Measurements from ENCODE around the gene SPATA31C1.
"Not testable (repeated sequence)": the region's sequence is repeated elsewhere in the genome, so short reads cannot be mapped to it uniquely, and the experiment has no call there.

SPATA31C1 gene

DNA sequence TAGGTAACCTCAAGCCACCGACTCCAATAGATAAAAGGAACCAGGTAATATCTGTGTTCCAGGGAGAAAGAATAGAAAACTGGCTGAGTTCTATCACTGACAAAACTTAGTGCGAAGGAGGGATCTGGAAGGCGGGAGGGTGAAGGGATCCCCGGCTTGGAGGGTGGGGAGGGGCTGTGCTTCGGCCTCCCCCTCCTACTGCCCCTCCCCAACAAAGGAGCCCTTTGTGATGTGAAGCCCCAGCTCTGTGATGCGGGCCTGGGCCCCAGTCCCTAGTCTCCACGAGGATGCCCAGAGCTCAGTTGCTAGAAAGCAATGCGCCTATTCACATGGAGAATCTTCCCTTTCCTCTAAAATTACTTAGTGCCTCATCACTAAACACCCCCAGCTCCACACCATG is at the start of gene SPATA31C1:
Gene SPATA31C1 (plus strand): TSS at position 301 of the 400 bp plus-strand sequence.
- not testable (repeated sequence) for DNase-seq (ENCODE audit: low read depth in 2 of 2)

DNA sequence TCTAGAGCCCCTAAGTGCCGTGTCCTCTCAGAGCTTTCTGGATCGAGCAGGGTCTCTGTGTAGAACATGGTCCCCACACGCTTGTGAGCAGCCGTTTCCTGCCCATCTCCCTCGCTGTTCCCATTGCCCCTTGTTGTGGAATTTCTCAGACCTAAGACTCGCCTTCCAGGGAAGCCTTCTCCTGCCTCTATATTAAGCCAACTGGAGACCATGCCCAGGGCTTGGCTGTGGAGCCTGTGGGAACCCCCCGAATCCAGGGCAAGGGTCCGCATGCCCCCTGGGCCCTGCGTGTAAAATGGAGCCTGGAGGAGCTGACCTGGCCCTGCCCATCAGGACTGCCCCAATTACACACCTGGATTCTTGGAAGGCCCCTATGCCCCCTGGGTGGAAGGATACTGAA is 49.6 kb upstream of the SPATA31C1 start:
- no peak for DNase-seq (ENCODE audit: low read depth in 2 of 2)

- no peak for DNase-seq (ENCODE audit: low read depth in 2 of 2)
These were observed 49.1 kb upstream of the SPATA31C1 start for GRCh38 chr9:87868635-87869034.

DNA sequence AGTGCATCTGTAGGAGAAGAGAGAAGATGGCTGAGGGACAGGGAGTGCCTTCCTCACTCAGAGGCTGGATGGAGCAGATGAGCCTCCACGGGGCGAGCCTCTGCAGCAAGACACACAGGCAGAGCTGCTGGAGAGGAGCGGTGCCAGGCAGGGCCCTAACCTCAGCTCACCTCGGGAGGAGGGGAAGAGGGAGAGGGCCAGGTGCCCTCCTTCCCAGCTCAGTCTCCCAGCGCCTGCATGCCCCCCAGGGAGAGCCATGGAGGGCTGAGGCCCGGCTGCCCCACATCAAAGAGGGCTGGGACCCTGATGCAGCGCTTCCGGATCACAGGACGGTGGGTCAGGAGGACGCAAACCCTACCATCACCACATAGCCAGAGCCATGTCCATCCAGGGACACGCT is 48.7 kb upstream of the SPATA31C1 start:
- DNase-seq (ENCODE audit: low read depth in 2 of 2): no peak

GRCh38 chr9:87871425-87872078 is 46.2 kb upstream of the SPATA31C1 start:
- DNase-seq (ENCODE audit: low read depth in 2 of 2): no peak

GRCh38 chr9:87872079-87872624 is 45.6 kb upstream of the SPATA31C1 start:
- DNase-seq (ENCODE audit: low read depth in 2 of 2): no peak

DNA sequence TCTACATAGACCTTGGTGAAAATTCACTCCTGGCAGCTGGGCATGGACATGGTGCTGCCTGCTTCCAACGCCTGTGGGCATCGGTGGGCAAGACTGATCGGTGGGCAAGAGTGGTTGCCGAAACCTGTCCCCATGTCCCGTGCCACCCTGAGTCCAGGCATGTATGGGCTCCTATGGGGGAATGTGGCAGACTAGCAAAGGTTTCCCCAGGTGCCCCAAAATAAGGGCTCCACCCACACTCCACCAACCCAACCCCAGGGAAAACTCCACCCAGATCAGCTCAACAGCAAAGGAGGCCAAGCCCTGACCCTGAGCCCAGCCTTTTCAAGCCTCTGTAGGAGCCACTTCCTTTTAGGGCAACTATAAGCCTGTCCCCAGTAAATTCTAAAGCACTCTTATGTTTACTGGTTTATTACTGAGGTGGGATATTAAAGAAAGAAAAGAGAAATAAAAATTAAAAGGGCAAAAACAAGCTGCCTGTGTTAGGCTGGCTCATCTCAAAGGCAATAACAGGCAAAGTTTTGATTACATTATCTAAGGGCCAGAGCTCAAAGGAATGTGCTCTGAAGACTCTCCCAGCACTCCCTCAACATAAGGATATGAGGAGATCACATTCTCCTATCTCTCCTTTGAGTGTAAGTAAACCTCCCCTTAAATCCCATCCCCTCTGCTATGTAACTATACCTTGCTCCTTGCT is 44.0 kb upstream of the SPATA31C1 start:
- DNase-seq (ENCODE audit: low read depth in 2 of 2): no peak

DNA sequence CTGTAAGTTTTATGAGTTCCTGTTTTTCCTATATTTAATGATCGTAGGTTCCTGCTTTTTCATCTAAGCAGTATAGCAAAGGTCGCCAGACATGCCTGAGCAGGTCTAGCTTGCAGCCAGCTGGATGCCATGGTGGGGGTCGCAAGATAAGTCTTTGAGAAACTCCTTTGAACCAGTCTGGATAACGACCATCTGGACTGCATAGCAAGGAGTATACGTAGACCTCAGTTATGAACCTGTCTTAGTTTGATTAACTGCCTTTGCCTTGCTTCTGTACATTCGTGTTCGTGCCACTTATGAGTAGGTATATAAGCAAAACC is 43.5 kb upstream of the SPATA31C1 start:
- no peak for DNase-seq (ENCODE audit: low read depth in 2 of 2)

DNA sequence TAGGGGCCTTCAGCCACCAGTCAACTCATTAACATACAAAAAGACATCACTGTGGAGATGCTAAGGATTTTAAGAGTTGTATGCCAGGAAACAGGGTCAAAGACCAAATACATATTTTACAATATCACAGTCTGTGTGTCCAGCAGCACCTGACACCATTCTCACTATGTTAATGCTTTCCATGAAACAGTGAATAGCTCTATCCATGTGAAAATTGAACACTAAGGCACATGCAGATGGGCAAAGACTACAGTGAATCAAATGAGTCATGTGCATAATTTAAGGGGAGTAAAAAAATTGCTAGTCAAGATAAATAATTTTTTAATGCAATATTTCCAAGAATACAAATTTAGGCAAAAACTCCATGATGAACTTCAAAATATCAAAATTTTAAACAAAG is 42.7 kb upstream of the SPATA31C1 start:
- DNase-seq (ENCODE audit: low read depth in 2 of 2): no peak

DNA sequence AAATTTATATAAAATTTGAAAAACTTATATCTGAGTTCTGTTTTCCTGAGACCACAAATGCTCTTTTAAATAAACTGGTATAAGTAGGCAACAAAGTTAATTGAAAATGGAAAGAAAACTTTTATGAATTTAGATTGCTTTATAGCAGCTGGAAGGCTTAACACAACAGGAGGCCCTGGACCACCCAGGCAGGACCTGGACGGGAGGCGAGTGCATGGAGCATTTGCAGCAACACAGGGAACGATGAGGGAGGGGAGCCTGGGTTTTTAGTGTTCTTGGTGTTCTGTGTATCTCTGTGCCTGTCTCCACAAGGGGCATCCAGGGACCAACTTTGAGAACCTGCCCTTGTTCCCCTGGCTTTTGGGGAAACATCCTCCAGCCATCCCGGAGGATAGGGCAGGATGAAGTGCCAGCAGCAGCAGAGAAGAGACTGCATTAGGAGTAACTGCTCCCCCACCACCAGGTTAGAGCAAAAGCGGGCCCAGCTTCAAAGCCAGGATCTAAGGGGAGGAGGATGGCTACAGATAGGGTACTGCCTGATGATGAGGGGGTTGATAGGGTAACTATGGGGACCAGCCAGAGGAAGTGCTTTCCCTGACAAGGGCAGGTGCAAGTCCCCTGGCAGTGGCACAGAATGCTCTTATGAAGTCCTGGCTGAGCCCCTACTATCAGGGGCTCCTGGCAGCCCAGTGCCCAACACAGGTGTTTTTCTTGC is 41.8 kb upstream of the SPATA31C1 start:
- DNase-seq (ENCODE audit: low read depth in 2 of 2): no peak

GRCh38 chr9:87876708-87877107 is 41.1 kb upstream of the SPATA31C1 start:
- DNase-seq (ENCODE audit: low read depth in 2 of 2): no peak

DNA sequence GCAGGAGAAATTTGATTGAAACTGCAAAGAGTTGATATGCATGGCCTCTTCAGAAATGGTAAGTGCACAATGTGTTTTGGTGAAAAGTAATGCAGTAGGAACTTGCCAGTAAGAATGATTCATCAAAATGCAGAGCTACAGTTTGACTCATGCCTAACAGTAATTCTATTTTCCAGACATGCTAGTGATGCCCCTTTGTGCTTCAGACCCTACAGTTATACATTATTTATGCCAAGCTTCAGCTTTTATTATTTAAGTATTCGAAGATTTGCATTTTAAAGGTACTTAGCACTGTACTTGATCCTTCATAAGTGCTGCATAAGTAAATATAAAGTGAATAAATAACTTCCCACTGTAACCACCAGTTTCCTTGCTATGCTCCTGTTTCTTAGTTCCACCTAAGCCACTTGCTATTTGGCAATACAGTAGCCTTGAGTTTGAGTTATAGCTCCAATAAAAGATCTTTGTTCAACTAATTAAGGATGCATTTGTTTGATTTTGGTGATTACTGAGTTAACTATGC is 38.7 kb upstream of the SPATA31C1 start:
- DNase-seq (ENCODE audit: low read depth in 2 of 2): no peak

- DNase-seq (ENCODE audit: low read depth in 2 of 2): no peak
These were observed 37.6 kb upstream of the SPATA31C1 start for GRCh38 chr9:87880116-87880515.

GRCh38 chr9:87880683-87881082 is 37.1 kb upstream of the SPATA31C1 start:
- no peak for DNase-seq (ENCODE audit: low read depth in 2 of 2)

DNA sequence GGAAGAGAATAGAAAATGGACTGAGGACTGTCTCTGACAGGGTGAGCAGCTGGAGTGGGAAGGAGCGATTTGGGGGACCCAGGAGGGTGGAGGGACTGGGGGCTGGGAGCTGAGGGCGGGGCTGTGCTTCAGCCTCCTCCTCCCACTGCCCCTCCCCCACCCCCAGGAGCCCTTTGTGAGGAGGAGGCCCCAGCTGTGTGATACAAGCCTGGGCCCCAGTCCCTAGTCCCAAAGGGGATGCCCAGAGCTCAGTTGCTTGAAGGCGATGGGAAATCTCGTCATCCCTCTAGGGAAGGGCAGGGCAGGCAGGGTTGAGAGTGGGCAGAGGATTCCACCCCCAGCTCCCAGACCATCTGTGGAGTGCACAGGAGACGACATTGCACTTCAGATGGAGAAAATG is 35.1 kb upstream of the SPATA31C1 start, which contains the start of gene SPATA31E1:
Gene SPATA31E1 (plus strand): TSS at position 251 of the 400 bp plus-strand sequence. CDS start 15 bp downstream, at position 266.
- no peak for DNase-seq (ENCODE audit: low read depth in 2 of 2)

GRCh38 chr9:87883274-87883673 is 34.5 kb upstream of the SPATA31C1 start:
- DNase-seq (ENCODE audit: low read depth in 2 of 2): no peak

DNA sequence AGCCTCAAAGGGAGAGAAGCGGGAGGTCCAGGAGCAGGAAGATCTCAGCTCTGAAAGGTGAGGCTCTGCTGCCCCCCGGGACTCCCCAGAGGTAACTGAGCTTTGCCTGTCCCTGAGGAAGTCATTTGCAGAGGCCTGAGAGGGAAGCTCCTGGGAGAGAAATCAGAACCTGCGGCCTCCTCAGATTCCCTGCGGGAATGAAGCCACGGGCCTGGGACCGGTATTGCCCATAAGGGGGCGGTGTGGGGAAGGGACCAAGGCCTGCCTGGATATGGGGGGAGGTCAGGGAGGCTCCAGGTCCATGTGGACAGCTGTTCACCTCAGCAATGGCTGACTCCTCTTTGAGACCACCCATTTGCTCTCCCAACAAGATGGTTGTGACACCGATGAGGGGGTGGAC is 33.8 kb upstream of the SPATA31C1 start:
- DNase-seq (ENCODE audit: low read depth in 2 of 2): no peak

GRCh38 chr9:87884578-87885459 is 32.9 kb upstream of the SPATA31C1 start:
- no peak for DNase-seq (ENCODE audit: low read depth in 2 of 2)

- DNase-seq (ENCODE audit: low read depth in 2 of 2): no peak
These were observed 32.1 kb upstream of the SPATA31C1 start for GRCh38 chr9:87885484-87886189.

DNA sequence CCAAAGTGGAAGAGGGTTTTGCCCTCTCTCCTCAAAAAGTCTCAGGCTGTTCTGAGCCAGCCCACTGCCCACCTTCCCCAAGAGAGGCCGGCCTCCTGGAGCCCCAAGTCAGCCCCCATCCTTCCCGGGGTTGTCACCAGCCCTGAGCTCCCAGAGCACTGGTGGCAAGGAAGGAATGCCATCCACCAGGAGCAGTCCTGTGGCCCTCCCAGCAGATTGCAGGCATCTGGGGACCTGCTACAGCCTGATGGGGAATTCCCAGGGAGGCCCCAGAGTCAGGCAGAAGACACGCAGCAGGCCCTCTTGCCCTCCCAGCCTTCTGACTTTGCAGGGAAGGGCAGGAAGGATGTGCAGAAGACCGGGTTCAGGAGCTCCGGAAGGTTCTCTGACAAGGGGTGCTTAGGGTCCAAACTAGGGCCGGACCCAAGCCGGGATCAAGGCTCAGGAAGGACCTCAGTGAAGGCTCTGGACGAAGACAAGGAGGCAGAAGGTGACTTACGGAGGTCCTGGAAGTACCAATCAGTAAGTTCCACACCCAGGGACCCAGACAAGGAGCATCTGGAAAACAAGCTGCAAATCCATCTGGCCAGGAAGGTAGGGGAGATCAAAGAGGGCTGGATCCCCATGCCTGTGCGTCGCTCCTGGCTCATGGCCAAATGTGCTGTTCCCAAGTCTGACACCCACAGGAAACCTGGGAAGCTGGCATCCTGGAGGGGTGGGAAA is 31.4 kb upstream of the SPATA31C1 start:
- DNase-seq (ENCODE audit: low read depth in 2 of 2): no peak

Measured in stimulated activated CD4-positive, alpha-beta T cell treated with anti-CD3 and anti-CD28 coated beads, Interleukin-1b, Interleukin-23, amount 100 ng/mL, for 4 hours (primary cell).